ENCODE data around the gene IL27RA.

- no peak for TF ChIP-seq EZH2 (IDR thresholded peaks at IDR 0.05; ENCODE audit: borderline replicate concordance, low read depth, low read length, severe bottlenecking)
- TF ChIP-seq CTCF (IDR thresholded peaks at IDR 0.05; ENCODE audit: borderline replicate concordance, extremely low read depth, low read length, poor library complexity, severe bottlenecking) = no peak
These were observed 59.0 kb downstream of the IL27RA start, which contains the start of gene SAMD1 for GRCh38 chr19:14090509-14091080.

Data from DND-41 (cell line).